ENCODE measurements around the gene COA4.

Gene COA4

DNA sequence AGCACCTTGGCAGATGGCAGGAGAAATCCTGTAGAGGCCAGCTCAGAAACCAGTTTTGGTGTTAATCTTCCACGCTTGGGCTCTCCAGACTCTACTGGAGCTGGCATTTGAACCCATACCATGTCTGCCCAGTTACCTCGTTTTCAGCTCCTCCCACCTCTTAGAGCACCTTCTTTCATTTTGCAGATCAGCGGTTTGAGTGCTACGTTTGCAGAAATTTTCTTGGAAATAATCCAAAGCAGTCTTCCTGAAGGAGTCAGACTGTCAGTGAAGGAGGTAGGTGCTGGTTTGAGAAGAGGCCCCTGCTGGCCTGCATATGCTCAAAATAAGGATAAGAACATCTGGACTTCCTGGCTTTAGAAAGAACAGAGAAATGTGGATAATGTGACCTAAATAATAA lies 13.7 kb downstream of the COA4 start:
- DNase-seq, result no peak

DNA sequence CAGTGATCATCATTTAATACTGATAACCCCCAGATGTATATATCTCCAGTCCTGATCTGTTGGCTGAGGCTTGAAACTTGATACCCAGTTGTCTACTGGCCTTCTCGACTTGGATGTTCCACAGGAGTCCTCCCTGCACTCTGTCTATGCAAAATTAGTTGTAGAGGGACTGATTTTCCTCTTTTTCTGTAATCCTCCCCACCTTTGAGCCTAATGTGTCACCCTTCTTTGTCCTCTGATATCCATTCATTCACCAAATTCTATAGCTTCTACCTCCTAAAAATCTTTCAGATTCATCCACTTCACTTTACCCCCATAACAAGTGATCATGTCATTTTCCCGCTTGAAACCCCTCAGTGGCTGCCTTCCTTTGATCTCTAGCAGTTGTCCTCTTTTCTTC lies 16.4 kb downstream of the COA4 start:
- DNase-seq, result no peak

DNA sequence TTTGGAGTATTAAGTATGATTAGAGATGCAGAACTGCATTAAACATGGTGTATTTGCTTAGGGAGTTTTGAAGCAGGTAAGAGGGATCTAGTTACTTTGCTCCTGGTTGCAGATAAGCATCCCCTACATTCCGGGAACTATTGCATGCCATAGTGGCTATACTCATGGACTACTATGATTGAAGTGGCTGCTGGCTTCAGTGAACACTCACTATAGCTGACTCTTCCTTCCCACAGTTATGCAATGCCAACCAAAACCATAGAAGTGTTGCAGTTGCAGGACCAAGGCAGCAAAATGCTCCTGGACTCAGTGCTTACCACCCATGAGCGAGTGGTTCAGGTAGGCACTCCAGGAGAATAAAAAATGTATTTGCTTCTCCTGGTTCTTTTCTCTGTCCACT lies 17.0 kb downstream of the COA4 start:
- no peak for DNase-seq

DNA sequence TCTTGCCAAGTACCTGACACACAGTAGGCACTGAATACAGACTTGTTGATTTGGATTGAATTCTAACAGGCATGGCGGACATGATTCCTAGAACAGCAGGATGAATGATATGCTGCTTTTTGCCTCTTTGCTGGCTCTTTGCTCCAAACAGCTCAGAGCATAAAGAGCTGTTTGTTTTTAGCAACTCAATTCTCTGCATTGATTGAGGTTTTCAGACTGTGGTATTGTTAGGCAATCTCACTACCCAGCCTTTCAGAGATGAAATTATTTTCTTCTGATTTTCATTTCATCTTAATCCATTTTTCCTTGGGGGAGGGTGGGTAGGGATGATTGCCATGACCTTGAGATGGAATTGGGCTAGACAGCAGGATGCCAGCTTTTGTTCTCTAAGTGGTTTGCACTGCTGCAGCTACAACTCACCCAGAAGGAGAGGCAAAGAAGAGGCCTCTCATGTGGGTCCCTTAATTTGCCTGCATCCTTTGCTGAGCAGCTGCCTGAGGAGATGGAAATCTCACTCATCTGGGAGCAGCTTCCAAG lies 20.5 kb downstream of the COA4 start:
- DNase-seq, result no peak

DNA sequence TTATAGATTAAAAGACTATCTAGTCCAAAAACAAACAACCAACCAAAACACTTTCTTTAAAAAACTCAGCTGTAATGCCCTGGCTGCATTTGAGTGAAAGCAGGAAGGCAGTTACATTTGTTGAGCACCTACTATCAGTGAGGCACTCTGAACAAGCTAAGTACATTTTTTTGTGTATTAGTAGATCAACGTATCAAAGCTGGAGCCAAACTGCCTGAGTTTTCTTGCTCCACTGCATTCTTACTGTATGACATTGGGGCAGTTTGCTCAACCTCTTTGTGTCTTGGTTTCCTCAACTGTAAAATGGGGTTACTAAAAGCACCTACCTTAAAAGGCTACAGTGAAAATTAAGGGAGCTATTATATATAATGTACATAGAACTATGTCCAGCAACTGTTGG lies 22.0 kb downstream of the COA4 start:
- DNase-seq, result no peak

DNA sequence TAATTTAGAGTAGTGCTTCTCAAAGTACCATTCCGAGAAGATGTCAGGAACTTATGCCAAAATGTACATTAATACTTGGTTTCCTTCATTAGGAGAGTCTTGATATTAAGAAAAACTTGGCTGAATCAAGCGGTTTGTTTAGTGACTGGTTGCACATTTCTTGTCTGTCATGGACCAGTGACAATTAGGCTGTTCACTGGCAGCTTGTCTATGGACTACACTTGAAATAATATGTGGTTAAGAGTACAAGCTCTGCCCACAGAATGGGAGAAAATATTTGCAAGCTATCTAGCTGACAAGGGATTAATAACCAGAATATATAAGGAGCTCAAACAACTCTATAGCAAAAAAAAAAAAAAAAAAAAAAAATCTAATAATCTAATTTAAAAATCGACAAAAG lies 24.6 kb downstream of the COA4 start:
- DNase-seq, result no peak

DNA sequence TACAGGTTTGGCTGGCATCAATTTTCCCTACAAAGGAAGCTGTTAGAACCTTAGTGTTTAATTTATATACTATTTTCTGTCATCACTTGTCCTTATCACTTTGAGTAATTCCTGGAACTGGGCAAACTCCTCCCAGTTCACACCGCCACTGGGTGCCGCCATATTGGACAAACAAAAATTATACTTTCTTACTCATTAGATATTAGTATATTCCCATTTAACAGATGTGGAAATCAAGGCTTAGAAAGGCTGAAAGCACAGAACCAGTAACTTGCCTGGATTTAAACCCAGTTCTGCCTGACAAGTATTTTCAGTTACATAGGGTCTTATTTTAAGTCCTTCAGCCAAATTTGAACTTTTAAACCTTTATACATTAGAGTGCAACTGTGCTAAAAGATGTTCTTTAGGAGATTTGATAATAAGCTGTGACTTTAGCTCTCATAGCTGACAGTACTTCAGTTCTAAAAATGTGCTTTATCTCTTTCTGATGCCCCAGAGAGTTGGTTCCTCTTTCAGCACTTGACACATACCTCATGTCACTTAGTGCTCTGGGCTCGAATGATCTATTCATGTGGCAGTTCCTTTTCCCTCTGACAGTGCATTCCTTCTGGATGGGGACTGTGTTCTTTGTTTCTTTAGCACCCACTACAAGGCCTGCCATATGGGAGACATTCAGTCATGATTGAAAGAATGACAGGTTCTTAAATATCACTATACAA lies 25.4 kb downstream of the COA4 start:
- no peak for DNase-seq

DNA sequence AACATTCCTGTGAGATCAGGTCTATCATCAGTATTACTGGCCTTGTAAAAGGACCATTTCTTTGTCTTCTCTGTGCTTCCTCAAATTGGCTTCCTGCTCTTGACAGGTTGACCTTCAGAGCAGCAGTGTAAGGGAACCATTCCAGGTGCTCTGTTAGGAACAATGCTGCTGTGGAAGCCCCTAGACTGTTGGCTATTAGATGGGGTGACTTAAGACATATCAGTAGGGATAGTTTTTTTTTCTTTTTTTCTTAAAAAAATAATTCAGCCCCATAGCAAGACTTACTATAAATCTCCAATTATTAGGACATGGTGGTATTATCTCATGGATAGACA lies 37.6 kb downstream of the COA4 start:
- no peak for DNase-seq

DNA sequence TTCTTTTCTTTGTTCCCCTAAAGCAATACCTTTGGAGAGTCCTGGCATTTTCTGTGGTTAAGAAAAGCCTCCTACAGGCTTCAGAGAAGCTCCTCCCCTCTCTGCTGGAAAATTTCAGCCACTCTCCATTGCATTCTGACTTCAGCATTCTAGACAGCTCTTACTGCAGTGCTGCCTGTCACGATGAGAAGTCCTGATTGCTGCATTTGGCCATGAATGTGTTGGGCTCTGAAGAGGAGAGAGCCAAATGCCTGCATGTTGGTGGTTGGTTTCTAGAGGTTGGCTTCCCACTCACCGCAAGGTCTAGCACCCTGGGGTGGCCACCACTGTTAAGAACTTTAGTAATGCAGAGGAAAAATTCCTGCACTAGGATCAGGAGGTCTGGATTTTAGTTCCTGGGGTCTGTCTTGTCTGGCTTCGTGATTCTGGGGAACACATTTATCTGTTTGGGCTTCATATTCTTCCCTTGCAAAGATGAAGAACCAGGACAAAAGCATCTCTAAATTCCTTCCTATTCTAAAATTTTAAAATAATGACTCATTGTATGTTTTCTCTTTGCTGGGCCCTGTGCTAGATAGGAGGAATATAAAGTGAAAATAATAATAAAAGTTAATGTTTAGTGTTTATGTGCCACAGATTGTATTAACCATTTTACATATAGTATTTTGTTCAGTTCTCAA lies 38.1 kb downstream of the COA4 start:
- DNase-seq, result no peak

DNA sequence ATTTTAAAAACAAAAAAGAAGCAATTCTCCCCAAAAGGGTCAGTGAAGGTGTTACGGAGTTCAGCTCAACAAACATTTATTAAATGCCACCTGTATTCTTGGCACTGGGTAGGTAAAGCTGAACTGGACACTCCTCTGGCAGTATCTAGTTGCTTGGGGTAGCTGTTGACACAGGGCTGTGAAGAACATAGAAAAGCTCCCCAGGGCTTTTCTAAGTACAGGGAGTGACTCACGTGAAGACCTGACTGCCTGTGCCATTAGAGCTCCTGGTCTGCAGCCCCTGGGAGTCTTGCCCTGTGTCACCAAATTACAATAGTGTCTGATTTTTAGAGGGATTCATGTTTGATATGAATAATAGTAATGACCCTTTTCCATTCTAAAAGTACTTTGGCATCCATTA lies 43.6 kb downstream of the COA4 start:
- DNase-seq, result no peak

DNA sequence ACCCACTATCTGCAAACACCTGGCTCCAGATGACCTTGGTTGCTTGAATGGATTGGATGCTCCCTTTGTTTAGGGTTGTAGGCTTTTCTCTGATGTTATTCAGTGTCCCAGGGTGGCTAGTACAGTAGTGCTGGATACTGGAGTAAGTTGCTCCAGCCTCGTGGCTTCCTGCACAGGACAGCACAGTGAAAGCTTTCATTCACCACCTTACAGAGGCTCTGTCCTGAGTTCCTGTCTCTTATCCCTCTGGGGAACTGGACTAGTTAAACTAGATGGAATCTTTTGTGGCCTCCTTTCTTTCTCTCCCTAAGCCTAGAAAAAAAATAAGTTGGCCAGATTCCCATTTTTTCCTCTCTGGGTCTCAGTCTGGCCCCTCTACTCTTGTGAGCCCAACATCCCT lies 46.4 kb downstream of the COA4 start:
- no peak for DNase-seq
